ENCODE results near the gene PARD3B. TPM values are rescaled to one million over a fixed set of nuclear protein-coding genes. Genes with fewer than 3 reads are reported as not detected.
A peak's percentile ranks its signal among the peaks of the same experiment; 100 is the strongest.

The PARD3B gene
- total RNA-seq, 1 donor from 2014 or later = 1.6 TPM

DNA sequence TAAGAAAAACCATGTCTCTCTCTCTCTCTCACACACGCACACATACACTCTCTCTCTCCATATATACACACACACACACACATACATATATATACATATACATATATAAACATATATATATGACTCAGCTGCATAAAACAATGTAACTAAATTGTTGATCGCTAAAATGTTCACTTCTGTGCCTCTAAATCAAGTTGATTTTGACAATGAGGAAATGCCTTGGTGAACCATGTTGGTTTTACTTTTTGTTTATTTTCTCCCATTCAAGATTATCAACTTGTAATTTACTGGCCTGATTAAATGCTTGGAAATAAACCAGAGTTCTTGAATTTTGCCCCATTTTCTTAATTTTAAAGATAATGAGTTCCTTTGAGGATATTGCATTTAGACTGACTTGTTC lies 500.4 kb downstream of the PARD3B start:
- Histone ChIP-seq H3K36me3 (ENCODE audit: control insufficient read depth, insufficient read depth, low read length) (no peaks in the 10 kb centered on the region), H3K4me3 (ENCODE audit: low read depth, low read length) (no peak overlapping the region), H3K27me3 (ENCODE audit: control insufficient read depth, insufficient read depth, low read length) (no peaks in the 10 kb centered on the region)
- no peak for FAIRE-seq
- TF ChIP-seq, protein P1, sequence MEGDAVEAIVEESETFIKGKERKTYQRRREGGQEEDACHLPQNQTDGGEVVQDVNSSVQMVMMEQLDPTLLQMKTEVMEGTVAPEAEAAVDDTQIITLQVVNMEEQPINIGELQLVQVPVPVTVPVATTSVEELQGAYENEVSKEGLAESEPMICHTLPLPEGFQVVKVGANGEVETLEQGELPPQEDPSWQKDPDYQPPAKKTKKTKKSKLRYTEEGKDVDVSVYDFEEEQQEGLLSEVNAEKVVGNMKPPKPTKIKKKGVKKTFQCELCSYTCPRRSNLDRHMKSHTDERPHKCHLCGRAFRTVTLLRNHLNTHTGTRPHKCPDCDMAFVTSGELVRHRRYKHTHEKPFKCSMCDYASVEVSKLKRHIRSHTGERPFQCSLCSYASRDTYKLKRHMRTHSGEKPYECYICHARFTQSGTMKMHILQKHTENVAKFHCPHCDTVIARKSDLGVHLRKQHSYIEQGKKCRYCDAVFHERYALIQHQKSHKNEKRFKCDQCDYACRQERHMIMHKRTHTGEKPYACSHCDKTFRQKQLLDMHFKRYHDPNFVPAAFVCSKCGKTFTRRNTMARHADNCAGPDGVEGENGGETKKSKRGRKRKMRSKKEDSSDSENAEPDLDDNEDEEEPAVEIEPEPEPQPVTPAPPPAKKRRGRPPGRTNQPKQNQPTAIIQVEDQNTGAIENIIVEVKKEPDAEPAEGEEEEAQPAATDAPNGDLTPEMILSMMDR (IDR thresholded peaks at IDR 0.05; ENCODE audit: insufficient read depth, low read length, severe bottlenecking) = no peak
- DNase-seq (ENCODE audit: low read depth) = no peak

DNA sequence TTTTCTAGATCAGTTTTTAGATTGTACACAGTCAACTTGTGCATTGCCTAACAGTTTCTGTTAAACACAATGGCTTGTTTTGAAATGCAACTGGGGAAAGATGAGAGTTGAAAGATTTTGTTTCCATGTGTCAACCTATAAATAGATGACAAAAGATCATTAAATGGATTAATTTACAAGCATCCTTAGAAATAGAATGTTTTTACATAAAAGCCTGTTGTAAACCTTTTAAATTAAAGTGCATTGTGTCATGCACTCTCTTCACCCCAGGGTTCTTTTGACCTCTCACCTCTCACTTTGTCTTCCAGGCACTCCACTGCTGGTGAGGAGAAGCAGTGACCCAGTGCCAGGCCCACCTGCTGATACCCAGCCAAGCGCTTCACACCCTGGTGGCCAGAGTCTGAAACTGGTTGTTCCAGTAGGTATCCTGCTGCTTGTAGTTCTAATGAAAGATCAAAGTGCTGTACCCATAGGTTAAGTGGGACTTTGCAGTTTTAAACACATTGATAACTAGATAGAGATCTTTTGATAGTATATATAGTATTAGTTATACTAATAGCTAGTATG lies 502.1 kb downstream of the PARD3B start:
- DNase-seq (ENCODE audit: low read depth) (no peak), FAIRE-seq (no peak)
- no peak overlapping the region for H3K4me3 ChIP-seq (ENCODE audit: low read depth, low read length)
- H3K36me3 ChIP-seq (ENCODE audit: control insufficient read depth, insufficient read depth, low read length) = no peaks in the 10 kb centered on the region
- TF ChIP-seq, protein P1 (IDR thresholded peaks at IDR 0.05; ENCODE audit: insufficient read depth, low read length, severe bottlenecking) = no peak
- no peaks in the 10 kb centered on the region for H3K27me3 ChIP-seq (ENCODE audit: control insufficient read depth, insufficient read depth, low read length)

DNA sequence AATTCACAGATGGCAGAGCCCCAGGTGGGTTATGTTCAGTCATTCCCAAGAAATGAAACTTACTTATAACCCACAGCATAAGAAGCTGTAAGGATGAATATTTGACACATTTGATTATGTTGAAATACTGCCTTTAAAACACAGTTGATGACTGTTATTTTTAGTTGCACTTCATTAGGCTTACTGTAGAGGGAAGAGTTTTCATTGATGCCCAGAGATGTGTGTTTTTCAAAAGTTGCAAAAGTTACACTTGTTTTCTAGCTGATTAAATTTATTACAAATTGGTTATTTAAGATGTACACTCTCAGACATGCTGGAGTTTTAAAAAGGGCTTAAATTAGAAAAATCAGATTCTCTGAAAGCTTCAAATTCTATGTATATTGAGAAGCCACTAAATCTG lies 506.1 kb downstream of the PARD3B start:
- DNase-seq (ENCODE audit: low read depth) (peak; percentile 16), FAIRE-seq (no peak)
- TF ChIP-seq, protein P1 (IDR thresholded peaks at IDR 0.05; ENCODE audit: insufficient read depth, low read length, severe bottlenecking) = peak; percentile 24
- Histone ChIP-seq H3K36me3 (ENCODE audit: control insufficient read depth, insufficient read depth, low read length) (no peaks in the 10 kb centered on the region), H3K27me3 (ENCODE audit: control insufficient read depth, insufficient read depth, low read length) (no peaks in the 10 kb centered on the region), H3K4me3 (ENCODE audit: low read depth, low read length) (no peak overlapping the region)

DNA sequence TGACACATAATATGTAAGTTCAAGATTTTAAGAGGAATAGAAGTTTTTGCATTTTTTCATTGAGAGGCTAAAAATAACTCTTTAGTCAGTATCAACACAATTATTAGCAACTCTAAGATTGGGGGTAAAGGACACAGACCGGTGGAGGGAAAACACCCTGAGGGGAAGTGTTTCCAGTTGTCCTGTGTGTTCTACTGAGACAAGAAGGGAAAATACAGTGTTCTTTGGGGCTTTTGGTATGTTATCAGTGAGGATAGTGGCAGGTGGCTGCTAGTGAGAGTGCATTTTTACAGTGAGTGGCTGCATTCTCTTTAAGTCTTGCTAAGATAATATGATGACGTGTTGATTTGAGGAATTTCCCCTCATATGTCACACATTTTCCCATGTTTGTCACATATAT lies 507.5 kb downstream of the PARD3B start:
- TF ChIP-seq, protein P1 (IDR thresholded peaks at IDR 0.05; ENCODE audit: insufficient read depth, low read length, severe bottlenecking) = no peak
- DNase-seq (ENCODE audit: low read depth) (no peak), FAIRE-seq (no peak)
- Histone ChIP-seq H3K4me3 (ENCODE audit: low read depth, low read length) (no peak overlapping the region), H3K27me3 (ENCODE audit: control insufficient read depth, insufficient read depth, low read length) (no peaks in the 10 kb centered on the region), H3K36me3 (ENCODE audit: control insufficient read depth, insufficient read depth, low read length) (no peaks in the 10 kb centered on the region)

DNA sequence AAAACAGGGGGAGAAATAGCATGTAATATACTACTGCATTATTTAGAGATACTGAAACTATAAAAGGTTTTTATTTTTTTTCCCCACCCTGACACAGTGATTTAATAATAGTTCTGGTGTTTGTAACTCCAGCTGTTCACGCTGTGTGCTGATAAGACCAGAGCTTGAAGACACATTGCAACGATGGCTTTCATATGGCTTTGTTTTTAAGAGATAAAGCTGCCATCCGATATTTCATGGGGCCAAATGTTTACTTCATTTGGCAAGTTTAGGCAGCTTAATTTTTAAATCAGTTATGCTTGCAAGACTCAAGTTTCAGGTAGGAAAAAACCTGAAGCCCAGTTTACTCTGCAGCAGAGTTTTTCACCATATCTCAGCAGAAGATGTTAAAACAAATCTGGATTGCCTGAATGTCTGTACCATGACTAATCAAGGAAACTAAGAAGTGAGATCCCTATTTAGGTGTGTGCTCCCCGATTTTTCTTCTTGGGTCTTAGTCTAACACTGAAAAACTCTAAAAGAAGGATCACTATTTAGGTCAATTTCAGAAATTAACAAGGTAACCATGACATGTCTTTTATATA lies 508.6 kb downstream of the PARD3B start:
- DNase-seq (ENCODE audit: low read depth) = peak; percentile 35
- TF ChIP-seq, protein P1 (IDR thresholded peaks at IDR 0.05; ENCODE audit: insufficient read depth, low read length, severe bottlenecking) = no peak
- H3K4me3 ChIP-seq (ENCODE audit: low read depth, low read length) = no peak overlapping the region
- FAIRE-seq = no peak
- no peaks in the 10 kb centered on the region for H3K36me3 ChIP-seq (ENCODE audit: control insufficient read depth, insufficient read depth, low read length)
- no peaks in the 10 kb centered on the region for H3K27me3 ChIP-seq (ENCODE audit: control insufficient read depth, insufficient read depth, low read length)

DNA sequence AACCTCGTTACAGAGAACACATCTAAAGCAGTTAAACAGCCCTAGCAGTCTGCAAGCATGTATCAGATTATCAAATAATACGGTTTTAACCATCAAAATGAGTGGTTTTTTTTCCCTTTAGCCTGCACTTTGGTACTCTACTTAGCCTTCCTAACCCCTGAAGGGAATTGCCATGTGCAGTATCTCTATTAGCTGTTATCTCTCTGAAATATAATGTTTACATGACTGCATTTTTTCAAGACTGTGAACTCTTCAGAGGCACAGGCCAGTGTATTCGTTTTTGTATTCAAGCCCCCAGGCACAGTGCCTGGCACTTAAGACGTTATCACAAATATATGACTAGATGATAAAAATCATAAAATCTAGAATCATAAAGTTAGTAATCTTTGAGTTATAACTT lies 509.5 kb downstream of the PARD3B start:
- TF ChIP-seq, protein P1 (IDR thresholded peaks at IDR 0.05; ENCODE audit: insufficient read depth, low read length, severe bottlenecking) = no peak
- H3K27me3 ChIP-seq (ENCODE audit: control insufficient read depth, insufficient read depth, low read length) = no peaks in the 10 kb centered on the region
- no peaks in the 10 kb centered on the region for H3K36me3 ChIP-seq (ENCODE audit: control insufficient read depth, insufficient read depth, low read length)
- no peak overlapping the region for H3K4me3 ChIP-seq (ENCODE audit: low read depth, low read length)
- no peak for DNase-seq (ENCODE audit: low read depth)
- FAIRE-seq = no peak

Measured in bronchial epithelial cell (primary cell).